Spleen (tissue), 11 donors: ENCODE data around the gene TGFA. TPM values are rescaled to one million over a fixed set of nuclear protein-coding genes. Genes with fewer than 3 reads are reported as not detected.

Experiments used
- DNase-seq: peaks from one replicate; pipeline ENCODE4 v3.0.0-alpha.2; 2020
- H3K27ac ChIP-seq, 8 donors: fragments of 200-600 bp; sonication (generic) in 7 of 8; 1 replicate in 4 of 8; 2 replicates in 4 of 8; pipeline versions ENCODE4 v1.5.0 to v1.8.0; 2016 to 2021; ENCODE audit warnings: inconsistent platforms in 4 of 8, mild to moderate bottlenecking in 4 of 8, moderate library complexity in 1 of 8
- H3K27me3 ChIP-seq, 7 donors: fragments of 200-600 bp; sonication (generic) in 6 of 7; replicated peaks in 1 of 7; 1 replicate in 4 of 7; 2 replicates in 3 of 7; pipeline versions ENCODE4 v1.5.0 to v1.8.0; 2016 to 2021; ENCODE audit warnings: inconsistent platforms in 3 of 7, mild to moderate bottlenecking in 1 of 7
- H3K36me3 ChIP-seq, 6 donors: fragments of 200-600 bp; sonication (generic) in 5 of 6; 1 replicate in 4 of 6; 2 replicates in 2 of 6; pipeline versions ENCODE4 v1.5.0 to v1.8.0; 2016 to 2021; ENCODE audit warnings: inconsistent platforms in 2 of 6
- H3K4me1 ChIP-seq, 6 donors: fragments of 200-600 bp; sonication (generic) in 5 of 6; 1 replicate in 3 of 6; 2 replicates in 3 of 6; pipeline versions ENCODE4 v1.5.0 to v1.8.0; 2016 to 2021; ENCODE audit warnings: inconsistent platforms in 3 of 6
- H3K4me3 ChIP-seq, 8 donors: fragments of 200-600 bp; sonication (generic) in 7 of 8; 1 replicate in 4 of 8; 2 replicates in 4 of 8; pipeline versions ENCODE4 v1.5.0 to v1.8.0; 2016 to 2021; ENCODE audit warnings: inconsistent platforms in 4 of 8, mild to moderate bottlenecking in 4 of 8, moderate library complexity in 2 of 8
- H3K9me3 ChIP-seq, 8 donors: fragments of 200-600 bp; sonication (generic) in 7 of 8; 1 replicate in 4 of 8; 2 replicates in 4 of 8; pipeline versions ENCODE4 v1.5.0 to v1.8.0; 2016 to 2021; ENCODE audit warnings: inconsistent platforms in 4 of 8
- CTCF ChIP-seq, 11 experiments: fragments of 200-600 bp in 7 of 11; fragments of 450-650 bp in 4 of 11; sonication (generic) in 4 of 11; IDR thresholded peaks in 8 of 11; conservative IDR thresholded peaks in 3 of 11; 1 replicate in 7 of 11; 2 replicates in 4 of 11; pipeline versions ENCODE4 v1.4.0 to v1.8.0; 2016 to 2021; ENCODE audit warnings: antibody characterized with exemption in 11 of 11, inconsistent platforms in 4 of 11, mild to moderate bottlenecking in 1 of 11
- POLR2A ChIP-seq, 3 donors: fragments of 450-650 bp; IDR thresholded peaks; one replicate each; pipeline ENCODE4 v1.5.1; 2017; ENCODE audit warnings: antibody characterized with exemption in 3 of 3, mild to moderate bottlenecking in 1 of 3
- POLR2AphosphoS5 ChIP-seq, 3 donors: sonication (generic); formaldehyde crosslinking; IDR thresholded peaks; one replicate each; pipeline ENCODE4 v1.5.1; 2017; ENCODE audit warnings: antibody characterized with exemption in 3 of 3
- WGBS, 5 donors: extraction: QIAGEN DNeasy Blood & Tissue Kit in 3 of 5; methylation state at CpG; one replicate each; pipeline versions ENCODE4 v1.1.5 to v1.1.7; 2013 to 2018; 5-methylcytosine and 5-hydroxymethylcytosine counted together
- intact Hi-C: fragments of 100-400 bp; cut with DNase I; formaldehyde crosslinking; loops from one replicate; pipeline ENCODE4 v1.15.0; 2023; ENCODE audit warnings: low total_unique reads
- polyA plus RNA-seq, 3 donors: library from polyadenylated mRNA; stranded (reverse); fragments of 200-250 nt; gene quantifications; one replicate each; pipeline ENCODE4 v1.2.1, GENCODE V29; 2013
- total RNA-seq, 7 donors: library from RNA; depleted of rRNA in 3 of 7; stranded (reverse); fragments of >200 nt in 3 of 7; fragmentation: NEBNext Ultra II Directional in 4 of 7; extraction: Animal tissue kit (Norgen Biotek cat#: 25700) in 4 of 7; gene quantifications; one replicate each; pipeline versions ENCODE4 v1.1.0 to v1.2.1, GENCODE V29; 2016 to 2021
- donor health status: healthy with polysubstance abuse.
- donor health status: DM: no; HTN: no; CAD: no; lungs with moderate emphysema.
- donor health status: DM: no; HTN: no; CAD: no.
- donor health status: Bipolar disorder and iron deficiency.
- donor health status: healthy.
- donor health status: DM: no; HTN: no; CAD: no.
- donor health status: DM: yes; HTN: yes; CAD: no.

TGFA gene
- total and polyA plus RNA-seq, 10 donors = 1.3 to 27.5 (median 13.2) TPM

GRCh38 chr2:70463997-70464396 lies 89.6 kb downstream of the TGFA start:
- intact Hi-C loops = no loop called here
- 85 to 91% (median 87%) methylated on average over 4 of the region's 4 CpGs for WGBS, 5 donors
- Histone ChIP-seq H3K36me3 (peaks cover 0 to 22% (median 0%) of the 10 kb centered on the region in 6 donors), H3K4me1 (peaks cover 0 to 6% (median 0%) of the 10 kb centered on the region in 6 donors), H3K27me3 (peaks cover 0 to 7% (median 0%) of the 10 kb centered on the region in 7 donors), H3K27ac (no peak overlapping the region), H3K4me3 (no peak overlapping the region), H3K9me3 (no peaks in the 10 kb centered on the region)
- no peak for DNase-seq
- TF ChIP-seq POLR2AphosphoS5 (IDR thresholded peaks at IDR 0.05) (no peak), CTCF (IDR thresholded peaks at IDR 0.05 in 8 of 11, conservative IDR thresholded peaks at IDR 0.05 in 3 of 11) (no peak), POLR2A (IDR thresholded peaks at IDR 0.05) (no peak)

GRCh38 chr2:70463581-70463980 lies 90.0 kb downstream of the TGFA start:
- 68 to 91% (median 84%) methylated on average over 3 of the region's 3 CpGs for WGBS, 5 donors
- no peak for TF ChIP-seq CTCF (IDR thresholded peaks at IDR 0.05 in 8 of 11, conservative IDR thresholded peaks at IDR 0.05 in 3 of 11)
- TF ChIP-seq POLR2A (IDR thresholded peaks at IDR 0.05) = no peak
- no peak for TF ChIP-seq POLR2AphosphoS5 (IDR thresholded peaks at IDR 0.05)
- no peak overlapping the region for H3K4me3 ChIP-seq
- H3K27me3 ChIP-seq = peaks cover 0 to 7% (median 0%) of the 10 kb centered on the region in 7 donors
- no peak overlapping the region for H3K27ac ChIP-seq
- intact Hi-C loops = no loop called here
- H3K9me3 ChIP-seq = no peaks in the 10 kb centered on the region
- H3K36me3 ChIP-seq = peaks cover 0 to 22% (median 0%) of the 10 kb centered on the region in 6 donors
- no peak for DNase-seq
- H3K4me1 ChIP-seq = peaks cover 0 to 2% (median 0%) of the 10 kb centered on the region in 6 donors

- Histone ChIP-seq H3K9me3 (no peaks in the 10 kb centered on the region), H3K36me3 (peaks cover 0 to 22% (median 0%) of the 10 kb centered on the region in 6 donors), H3K27ac (no peak overlapping the region), H3K27me3 (peaks cover 0 to 7% (median 0%) of the 10 kb centered on the region in 7 donors), H3K4me3 (no peak overlapping the region), H3K4me1 (no peaks in the 10 kb centered on the region)
- intact Hi-C loops = no loop called here
- 78 to 86% (median 82%) methylated on average over 14 of the region's 14 CpGs for WGBS, 5 donors
- TF ChIP-seq POLR2A (IDR thresholded peaks at IDR 0.05) (no peak), POLR2AphosphoS5 (IDR thresholded peaks at IDR 0.05) (no peak)
- no peak for DNase-seq
Measured at GRCh38 chr2:70461981-70462876, 91.4 kb downstream of the TGFA start.

- no peak for DNase-seq
- Histone ChIP-seq H3K4me1 (no peaks in the 10 kb centered on the region), H3K36me3 (peaks cover 0 to 22% (median 0%) of the 10 kb centered on the region in 6 donors), H3K9me3 (no peaks in the 10 kb centered on the region), H3K27me3 (peaks cover 0 to 7% (median 0%) of the 10 kb centered on the region in 7 donors), H3K4me3 (no peak overlapping the region), H3K27ac (no peak overlapping the region)
- intact Hi-C loops = no loop called here
- no peak for TF ChIP-seq POLR2A (IDR thresholded peaks at IDR 0.05)
- no peak for TF ChIP-seq POLR2AphosphoS5 (IDR thresholded peaks at IDR 0.05)
- no peak for TF ChIP-seq CTCF (IDR thresholded peaks at IDR 0.05 in 8 of 11, conservative IDR thresholded peaks at IDR 0.05 in 3 of 11)
- 43 to 76% (median 63%) methylated on average over 4 of the region's 4 CpGs for WGBS, 5 donors
Measured at GRCh38 chr2:70461414-70461813, 92.2 kb downstream of the TGFA start.
